ENCODE measurements around the gene ERICH4. TPM values are rescaled to one million over a fixed set of nuclear protein-coding genes. Genes with fewer than 3 reads are reported as not detected.
A peak's percentile ranks its signal among the peaks of the same experiment; 100 is the strongest.

Gene ERICH4
- total RNA-seq, result not detected

GRCh38 chr19:41442473-41443355 is at the start of gene ERICH4:
Gene ERICH4, plus strand, starts transcription at chr19:41443156. Its CDS starts 14 bp downstream, at chr19:41443170.
- WGBS, result 64% methylated on average over 7 of the region's 7 CpGs
- no peaks in the 10 kb centered on the region for H3K36me3 ChIP-seq
- H3K4me1 ChIP-seq, result peaks cover 18% of the 10 kb centered on the region
- DNase-seq (ENCODE audit: low spot score in 2 of 2), result peak in 1 of 2 donors; percentile 55
- TF ChIP-seq POLR2AphosphoS5 (IDR thresholded peaks at IDR 0.05) (no peak), POLR2A (IDR thresholded peaks at IDR 0.05) (no peak), EP300 (IDR thresholded peaks at IDR 0.05) (no peak), CTCF (IDR thresholded peaks at IDR 0.05) (no peak)
- peaks cover 16% of the 10 kb centered on the region for H3K27me3 ChIP-seq
- no peaks in the 10 kb centered on the region for H3K9me3 ChIP-seq
- H3K27ac ChIP-seq, result no peak within 1 kb of the TSS
- H3K4me3 ChIP-seq, result no peak within 1 kb of the TSS

GRCh38 chr19:41395355-41395754 is 47.6 kb upstream of the ERICH4 start:
- Histone ChIP-seq H3K27me3 (no peaks in the 10 kb centered on the region), H3K4me1 (peaks cover 30% of the 10 kb centered on the region), H3K36me3 (peaks cover 18% of the 10 kb centered on the region), H3K27ac (no peak overlapping the region), H3K9me3 (no peaks in the 10 kb centered on the region), H3K4me3 (no peak overlapping the region)
- 68% methylated on average over 6 of the region's 6 CpGs for WGBS
- TF ChIP-seq CTCF (IDR thresholded peaks at IDR 0.05), result no peak
- no peak for TF ChIP-seq POLR2A (IDR thresholded peaks at IDR 0.05)
- TF ChIP-seq POLR2AphosphoS5 (IDR thresholded peaks at IDR 0.05), result no peak
- no peak for TF ChIP-seq EP300 (IDR thresholded peaks at IDR 0.05)
- no peak for DNase-seq (ENCODE audit: low spot score in 2 of 2)

GRCh38 chr19:41397086-41398049 is 45.6 kb upstream of the ERICH4 start, which contains the start of the genes BCKDHA and EXOSC5:
Gene BCKDHA, plus strand, starts transcription at chr19:41397818. Its CDS starts 10 bp downstream, at chr19:41397828.
Gene EXOSC5, minus strand, starts transcription at chr19:41397359. Its CDS starts 31 bp downstream, at chr19:41397328.
- H3K27ac ChIP-seq, result peak within 1 kb of the TSS; percentile 93
- no peaks in the 10 kb centered on the region for H3K27me3 ChIP-seq
- H3K4me1 ChIP-seq, result peaks cover 30% of the 10 kb centered on the region
- H3K9me3 ChIP-seq, result no peaks in the 10 kb centered on the region
- H3K4me3 ChIP-seq, result peak within 1 kb of the TSS; percentile 96
- H3K36me3 ChIP-seq, result no peaks in the 10 kb centered on the region
- WGBS, result 0% methylated on average over 32 of the region's 50 CpGs
- DNase-seq (ENCODE audit: low spot score in 2 of 2), result peak; percentile 99
- TF ChIP-seq POLR2AphosphoS5 (IDR thresholded peaks at IDR 0.05), result peak; percentile 12 to 90 (median 76)
- TF ChIP-seq POLR2A (IDR thresholded peaks at IDR 0.05), result no peak
- TF ChIP-seq CTCF (IDR thresholded peaks at IDR 0.05), result no peak
- no peak for TF ChIP-seq EP300 (IDR thresholded peaks at IDR 0.05)

- H3K27me3 ChIP-seq, result no peaks in the 10 kb centered on the region
- no peak for DNase-seq (ENCODE audit: low spot score in 2 of 2)
- peaks cover 33% of the 10 kb centered on the region for H3K4me1 ChIP-seq
- no peak for TF ChIP-seq CTCF (IDR thresholded peaks at IDR 0.05)
- no peak for TF ChIP-seq POLR2A (IDR thresholded peaks at IDR 0.05)
- no peak for TF ChIP-seq EP300 (IDR thresholded peaks at IDR 0.05)
- TF ChIP-seq POLR2AphosphoS5 (IDR thresholded peaks at IDR 0.05), result no peak
- H3K36me3 ChIP-seq, result peaks cover 2% of the 10 kb centered on the region
- H3K27ac ChIP-seq, result peak overlapping the region; percentile 93
- H3K9me3 ChIP-seq, result no peaks in the 10 kb centered on the region
- H3K4me3 ChIP-seq, result peak overlapping the region; percentile 96
- WGBS, result 0% methylated on average over 5 of the region's 5 CpGs
These were observed 44.9 kb upstream of the ERICH4 start for GRCh38 chr19:41398050-41398418.

All from suprapubic skin (tissue), 4 donors.